RWPE2 (cell line): ENCODE measurements around the gene WNT4.
A peak's percentile ranks its signal among the peaks of the same experiment; 100 is the strongest.

Experiments used
- ATAC-seq: fragments of 200-7000 bp; cut with Tn5 transposase; 3 replicates; pipeline ENCODE4 v1.9.1; 2021; ENCODE audit warnings: low read depth
- DNase-seq: peaks from one replicate; pipeline ENCODE4 v3.0.0-alpha.2; 2020; ENCODE audit warnings: low spot score
- H3K27ac ChIP-seq: fragments of 450-650 bp; 2 replicates; pipeline ENCODE4 v1.5.1; 2017; ENCODE audit warnings: mild to moderate bottlenecking; ENCODE audit not compliant: poor library complexity, severe bottlenecking
- H3K27me3 ChIP-seq: fragments of 250-450 bp; sonication (Bioruptor Pico); 2 replicates; pipeline ENCODE4 v1.5.1; 2021; ENCODE audit warnings: mild to moderate bottlenecking, moderate library complexity; ENCODE audit not compliant: insufficient read depth, poor library complexity, severe bottlenecking
- H3K36me3 ChIP-seq: fragments of 250-450 bp; sonication (Bioruptor Pico); 2 replicates; pipeline ENCODE4 v1.5.1; 2020; ENCODE audit warnings: low read depth, mild to moderate bottlenecking, moderate library complexity
- H3K4me1 ChIP-seq: fragments of 250-450 bp; sonication (Bioruptor Pico); 2 replicates; pipeline ENCODE4 v1.5.1; 2021; ENCODE audit warnings: mild to moderate bottlenecking, moderate library complexity; ENCODE audit not compliant: insufficient read depth, poor library complexity, severe bottlenecking
- H3K4me3 ChIP-seq: fragments of 250-450 bp; sonication (Bioruptor Pico); 2 replicates; pipeline ENCODE4 v1.5.1; 2021; ENCODE audit warnings: mild to moderate bottlenecking, moderate library complexity; ENCODE audit not compliant: severe bottlenecking
- H3K9me3 ChIP-seq: fragments of 250-450 bp; sonication (Bioruptor Pico); 2 replicates; pipeline ENCODE4 v1.5.1; 2021; ENCODE audit warnings: mild to moderate bottlenecking, moderate library complexity; ENCODE audit not compliant: severe bottlenecking
- TF ChIP-seq, protein P1 (sequence below): fragments of 450-650 bp; IDR thresholded peaks from one replicate; pipeline ENCODE4 v1.5.1; 2017; ENCODE audit warnings: mild to moderate bottlenecking, moderate library complexity; ENCODE audit not compliant: poor library complexity, severe bottlenecking

Gene WNT4

DNA sequence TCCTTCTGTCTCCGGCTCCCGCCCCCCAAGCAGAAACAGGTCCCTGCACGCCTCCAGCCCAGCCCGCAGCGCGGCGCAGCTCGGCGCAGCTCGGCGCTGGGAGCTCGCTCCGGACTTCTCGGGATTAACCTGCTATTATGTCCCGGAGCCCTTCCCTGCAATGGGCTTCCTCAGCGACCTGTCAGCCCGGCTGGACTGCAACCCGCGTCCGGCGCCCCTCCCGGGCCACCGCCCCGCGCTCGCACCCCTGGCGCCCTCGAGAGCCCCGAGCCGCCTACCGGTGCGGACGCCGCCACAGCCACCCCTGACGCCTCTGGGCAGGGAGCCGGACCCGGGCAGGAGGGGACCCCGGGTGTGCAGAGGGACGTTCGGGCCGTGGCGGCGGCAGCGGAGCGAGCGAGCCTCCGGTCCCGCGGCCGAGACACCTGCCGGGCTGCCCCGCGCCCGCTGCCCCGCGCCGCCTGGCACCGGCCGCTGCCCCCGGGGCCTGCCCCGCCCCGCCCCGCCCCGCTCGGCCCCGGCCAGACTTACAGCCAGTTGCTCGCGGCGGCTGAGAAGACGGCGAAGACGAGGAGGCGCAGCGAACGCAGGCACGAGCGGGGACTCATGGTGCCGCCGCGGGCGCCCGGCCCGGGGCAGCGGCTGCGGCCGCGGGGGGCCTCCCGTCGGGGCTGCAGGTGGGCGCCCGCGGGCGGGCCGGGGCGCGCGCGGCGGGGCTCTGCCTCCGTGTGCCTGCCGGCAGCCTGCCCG lies 407 bp downstream of the WNT4 start:
- H3K4me3 ChIP-seq: peak overlapping the region; percentile 66
- peaks cover 7% of the 10 kb centered on the region for H3K4me1 ChIP-seq
- H3K9me3 ChIP-seq: no peaks in the 10 kb centered on the region
- TF ChIP-seq, protein P1, sequence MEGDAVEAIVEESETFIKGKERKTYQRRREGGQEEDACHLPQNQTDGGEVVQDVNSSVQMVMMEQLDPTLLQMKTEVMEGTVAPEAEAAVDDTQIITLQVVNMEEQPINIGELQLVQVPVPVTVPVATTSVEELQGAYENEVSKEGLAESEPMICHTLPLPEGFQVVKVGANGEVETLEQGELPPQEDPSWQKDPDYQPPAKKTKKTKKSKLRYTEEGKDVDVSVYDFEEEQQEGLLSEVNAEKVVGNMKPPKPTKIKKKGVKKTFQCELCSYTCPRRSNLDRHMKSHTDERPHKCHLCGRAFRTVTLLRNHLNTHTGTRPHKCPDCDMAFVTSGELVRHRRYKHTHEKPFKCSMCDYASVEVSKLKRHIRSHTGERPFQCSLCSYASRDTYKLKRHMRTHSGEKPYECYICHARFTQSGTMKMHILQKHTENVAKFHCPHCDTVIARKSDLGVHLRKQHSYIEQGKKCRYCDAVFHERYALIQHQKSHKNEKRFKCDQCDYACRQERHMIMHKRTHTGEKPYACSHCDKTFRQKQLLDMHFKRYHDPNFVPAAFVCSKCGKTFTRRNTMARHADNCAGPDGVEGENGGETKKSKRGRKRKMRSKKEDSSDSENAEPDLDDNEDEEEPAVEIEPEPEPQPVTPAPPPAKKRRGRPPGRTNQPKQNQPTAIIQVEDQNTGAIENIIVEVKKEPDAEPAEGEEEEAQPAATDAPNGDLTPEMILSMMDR: no peak
- ATAC-seq (peak; percentile 52), DNase-seq (no peak)
- no peaks in the 10 kb centered on the region for H3K36me3 ChIP-seq
- H3K27me3 ChIP-seq: no peaks in the 10 kb centered on the region
- no peak overlapping the region for H3K27ac ChIP-seq

DNA sequence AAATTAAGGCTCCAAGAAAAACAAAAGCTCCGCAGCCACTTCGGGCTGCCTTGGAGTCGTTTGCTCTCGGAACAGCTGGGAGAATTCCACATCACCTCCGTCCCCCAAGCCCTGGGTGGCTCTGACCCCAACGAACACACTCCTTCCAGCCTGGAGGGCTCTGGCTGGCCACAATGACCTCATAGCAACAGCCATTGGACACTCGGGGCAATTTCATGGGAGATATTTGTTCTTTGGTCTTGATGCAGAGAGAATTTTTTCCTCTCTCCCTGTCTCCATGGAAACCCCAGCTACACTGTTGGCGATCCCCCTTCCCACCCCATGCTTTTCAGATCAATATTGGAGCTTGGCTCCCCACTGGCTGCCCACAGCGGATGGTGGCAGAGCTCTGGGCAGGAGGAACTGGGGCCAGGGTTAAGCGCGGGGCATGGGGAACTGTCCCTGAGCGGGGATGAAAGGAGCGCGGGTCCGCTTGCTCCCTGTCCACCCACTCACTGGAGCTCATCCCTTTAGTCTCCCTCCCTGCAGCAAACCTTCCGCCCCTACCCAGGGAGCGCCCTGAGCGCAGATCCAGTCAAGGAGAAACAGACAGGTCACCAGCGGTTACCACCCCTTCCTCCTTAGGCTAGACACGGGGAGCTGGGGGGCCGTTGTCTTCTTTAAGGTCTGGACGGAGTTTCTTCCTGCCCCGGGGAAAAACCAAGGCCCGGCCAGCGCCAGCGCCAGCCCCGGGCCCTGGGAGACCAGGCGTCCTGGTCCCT lies 1.2 kb downstream of the WNT4 start:
- peaks cover 13% of the 10 kb centered on the region for H3K4me1 ChIP-seq
- H3K27me3 ChIP-seq: no peaks in the 10 kb centered on the region
- H3K4me3 ChIP-seq: peak overlapping the region; percentile 66
- H3K36me3 ChIP-seq: no peaks in the 10 kb centered on the region
- ATAC-seq (no peak; the same call in 2 of the 3 replicates), DNase-seq (no peak)
- TF ChIP-seq, protein P1: no peak
- H3K9me3 ChIP-seq: no peaks in the 10 kb centered on the region
- H3K27ac ChIP-seq: no peak overlapping the region

DNA sequence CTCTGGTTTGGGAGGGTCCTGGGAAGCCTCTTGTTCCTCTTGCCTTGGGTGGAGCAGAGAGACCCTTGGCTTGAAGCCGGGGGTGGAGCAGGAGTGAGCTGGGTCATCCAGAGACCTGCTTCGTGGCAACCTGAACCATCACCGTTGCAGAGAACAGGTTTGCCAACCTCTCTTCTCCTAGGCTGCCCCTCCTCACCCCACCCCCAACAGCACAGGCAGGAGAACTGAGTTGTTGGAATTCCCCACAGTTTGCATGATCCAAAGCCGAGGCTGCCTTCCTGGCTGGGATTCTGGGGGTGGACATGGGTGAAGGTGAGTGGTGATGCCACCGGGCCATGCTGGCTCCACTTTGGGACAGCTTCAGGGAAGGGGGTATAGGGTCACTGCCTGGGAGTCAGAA lies 2.2 kb downstream of the WNT4 start:
- H3K27ac ChIP-seq: no peak overlapping the region
- H3K36me3 ChIP-seq: no peaks in the 10 kb centered on the region
- H3K27me3 ChIP-seq: no peaks in the 10 kb centered on the region
- no peak for ATAC-seq
- no peak overlapping the region for H3K4me3 ChIP-seq
- H3K4me1 ChIP-seq: peaks cover 16% of the 10 kb centered on the region
- H3K9me3 ChIP-seq: no peaks in the 10 kb centered on the region
- TF ChIP-seq, protein P1: no peak
- no peak for DNase-seq

DNA sequence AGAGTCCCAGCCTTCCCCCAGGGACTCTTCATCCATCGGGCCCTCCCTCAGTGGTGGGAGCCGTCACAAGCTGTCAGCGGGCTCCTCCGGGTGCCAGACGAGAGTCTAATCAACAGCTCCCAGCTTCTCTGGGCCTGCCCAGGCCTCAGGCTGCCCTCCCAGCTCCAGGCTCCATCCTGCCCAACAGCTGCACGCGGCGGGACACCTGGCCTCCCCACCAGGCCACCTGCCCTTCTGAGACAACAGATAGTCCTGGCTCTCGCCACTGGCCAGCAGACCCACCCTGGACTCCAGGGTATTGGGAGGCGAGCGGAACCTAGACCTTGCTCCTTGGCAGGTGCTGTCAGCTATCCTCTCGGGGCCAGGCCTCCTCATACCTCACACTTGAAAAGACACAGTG lies 3.1 kb downstream of the WNT4 start:
- Histone ChIP-seq H3K27ac (no peak overlapping the region), H3K27me3 (no peaks in the 10 kb centered on the region), H3K4me1 (peaks cover 16% of the 10 kb centered on the region), H3K4me3 (no peak overlapping the region), H3K36me3 (no peaks in the 10 kb centered on the region), H3K9me3 (no peaks in the 10 kb centered on the region)
- ATAC-seq (no peak), DNase-seq (no peak)
- TF ChIP-seq, protein P1: no peak

DNA sequence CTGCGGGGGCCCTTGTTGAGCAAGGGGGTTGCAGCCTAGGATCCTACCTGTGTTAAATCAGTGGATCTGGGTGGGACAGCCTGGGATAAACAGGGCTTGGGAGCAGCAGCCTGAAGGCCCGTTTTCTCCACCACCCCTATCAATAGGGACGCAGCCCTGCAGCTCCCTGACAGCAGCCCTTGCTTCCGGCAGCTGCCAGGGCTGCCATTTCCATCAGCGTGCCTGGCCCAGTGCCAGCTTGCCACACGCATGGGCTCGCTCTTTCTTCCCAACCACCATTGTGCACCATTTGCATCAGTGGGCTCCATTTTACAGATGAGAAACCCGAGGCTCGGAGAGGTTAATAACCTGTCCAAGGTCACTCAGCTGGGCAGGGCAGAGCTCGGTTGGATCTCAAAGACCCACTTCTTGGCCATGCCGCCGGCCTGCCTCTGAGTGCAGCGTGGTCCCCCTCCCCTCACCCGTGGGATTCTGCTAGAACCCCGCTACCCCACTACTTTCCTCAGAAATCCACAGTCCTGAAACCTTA lies 3.8 kb downstream of the WNT4 start:
- Histone ChIP-seq H3K27me3 (no peaks in the 10 kb centered on the region), H3K4me1 (peaks cover 16% of the 10 kb centered on the region), H3K27ac (no peak overlapping the region), H3K4me3 (no peak overlapping the region), H3K36me3 (no peaks in the 10 kb centered on the region), H3K9me3 (no peaks in the 10 kb centered on the region)
- no peak for DNase-seq
- TF ChIP-seq, protein P1: no peak
- no peak for ATAC-seq
